ENCODE results near the gene CPM.
"Not testable (repeated sequence)": the region's sequence is repeated elsewhere in the genome, so short reads cannot be mapped to it uniquely, and the experiment has no call there.

Gene CPM

DNA sequence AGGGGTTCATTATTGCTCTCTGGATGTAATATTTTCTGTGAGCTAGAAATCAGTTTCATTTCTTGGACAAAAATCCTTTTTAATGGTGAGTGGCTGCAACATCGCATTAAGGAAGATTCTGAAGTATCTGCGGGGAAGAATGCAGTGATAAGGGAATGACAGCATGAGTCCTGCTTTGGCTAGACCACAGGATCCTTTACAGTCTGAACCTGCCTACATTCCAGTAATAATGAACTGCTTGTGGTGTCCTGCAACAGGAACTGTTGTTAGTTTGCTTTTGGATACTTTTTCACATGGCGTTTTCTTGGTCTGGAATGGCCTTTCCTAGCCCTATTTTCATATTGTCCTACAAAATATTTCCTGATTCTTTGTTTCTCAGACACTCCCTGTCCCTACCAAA is 109.3 kb downstream of the CPM start:
- no peak for DNase-seq

DNA sequence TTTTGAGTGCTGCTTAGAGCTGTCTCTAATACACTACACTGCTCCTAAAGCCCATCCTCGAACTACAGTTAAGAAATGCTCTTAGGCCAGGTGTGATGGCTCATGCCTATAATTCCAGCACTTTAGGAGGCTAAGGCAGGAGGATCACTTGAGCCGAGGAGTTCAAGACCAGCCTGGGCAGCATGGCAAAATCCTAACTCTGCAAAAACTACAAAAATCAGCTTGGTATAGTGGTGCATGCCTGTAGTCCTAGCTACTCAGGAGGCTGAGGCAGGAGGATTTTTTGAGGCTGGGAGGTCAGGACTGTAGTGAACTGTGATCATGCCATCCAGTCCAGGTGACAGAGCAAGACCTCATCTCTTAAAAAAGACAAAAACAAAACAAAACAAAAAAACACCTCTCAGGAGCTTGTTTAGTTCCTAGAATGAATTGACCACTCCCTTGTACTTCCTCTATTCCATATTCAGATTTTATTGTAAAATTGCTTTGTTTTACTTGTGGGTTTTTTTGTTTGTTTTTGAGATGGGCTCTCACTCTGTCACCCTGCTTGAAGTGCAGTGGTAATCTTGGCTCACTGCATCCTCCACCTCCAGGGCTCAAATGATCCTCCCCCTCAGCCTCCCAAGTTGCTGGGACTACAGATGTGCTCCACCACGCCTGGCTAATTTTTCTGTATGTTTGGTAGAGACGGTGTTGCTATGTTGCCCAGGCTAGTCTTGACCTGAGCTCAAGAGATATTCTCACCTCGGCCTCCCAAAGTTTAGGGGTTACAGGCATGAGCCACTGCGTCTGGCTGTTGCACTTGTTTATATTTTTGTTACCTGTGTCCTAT is 111.4 kb downstream of the CPM start:
- no peak for DNase-seq

DNA sequence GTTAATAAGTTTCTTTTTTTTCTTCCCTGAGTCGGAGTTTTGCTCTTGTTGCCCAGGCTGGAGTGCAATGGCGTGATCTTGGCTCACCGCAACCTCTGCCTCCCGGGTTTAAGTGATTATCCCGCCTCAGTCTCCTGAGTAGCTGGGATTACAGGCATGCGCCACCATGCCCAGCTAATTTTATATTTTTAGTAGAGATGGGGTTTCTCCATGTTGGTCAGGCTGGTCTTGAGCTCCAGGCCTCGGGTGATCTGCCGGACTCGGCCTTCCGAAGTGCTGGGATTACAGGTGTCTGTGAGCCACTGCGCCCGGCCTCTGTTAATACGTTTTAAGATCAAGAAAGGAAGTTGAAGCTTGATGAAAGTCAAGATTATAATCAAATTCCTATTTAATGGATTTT is 113.5 kb downstream of the CPM start:
- not testable (repeated sequence) for DNase-seq

DNA sequence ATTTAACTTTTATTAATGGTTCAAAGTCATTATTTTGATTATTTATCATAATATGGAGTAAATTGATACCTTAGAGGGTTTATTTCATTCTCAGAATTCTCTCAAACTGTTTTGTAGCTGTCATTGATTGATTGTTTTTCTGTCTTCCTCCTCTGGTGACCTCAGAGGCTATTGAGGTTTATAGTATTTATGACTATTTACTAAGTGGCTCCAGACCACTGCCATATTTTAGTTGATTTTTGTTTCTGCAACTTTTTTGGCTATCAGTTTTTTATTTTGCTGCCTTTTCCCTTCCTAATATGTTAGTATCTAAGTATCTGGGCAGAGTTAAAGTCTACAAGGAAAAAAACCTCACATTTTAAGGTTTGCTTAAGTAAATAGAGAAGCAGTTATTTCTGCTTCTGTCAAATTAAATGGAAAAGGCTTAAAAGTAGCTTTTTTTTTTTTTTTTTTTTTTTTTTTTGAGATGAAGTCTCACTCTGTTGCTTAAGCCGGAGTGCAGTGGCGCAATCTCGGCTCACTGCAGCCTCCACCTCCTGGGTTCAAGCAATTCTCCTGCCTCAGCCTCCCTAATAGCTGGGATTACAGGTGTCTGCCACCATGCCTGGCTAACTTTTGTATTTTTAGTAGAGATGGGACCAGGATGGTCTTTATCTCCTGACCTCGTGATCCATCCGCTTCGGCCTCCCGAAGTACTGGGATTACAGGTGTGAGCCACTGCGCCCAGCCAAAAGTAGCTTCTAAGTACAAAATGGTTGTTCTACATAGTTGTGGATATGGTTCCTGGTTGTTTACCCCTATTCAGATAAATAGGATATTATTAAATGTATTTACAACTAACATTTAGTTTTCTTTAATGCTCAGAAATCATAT is 116.8 kb downstream of the CPM start:
- no peak for DNase-seq

DNA sequence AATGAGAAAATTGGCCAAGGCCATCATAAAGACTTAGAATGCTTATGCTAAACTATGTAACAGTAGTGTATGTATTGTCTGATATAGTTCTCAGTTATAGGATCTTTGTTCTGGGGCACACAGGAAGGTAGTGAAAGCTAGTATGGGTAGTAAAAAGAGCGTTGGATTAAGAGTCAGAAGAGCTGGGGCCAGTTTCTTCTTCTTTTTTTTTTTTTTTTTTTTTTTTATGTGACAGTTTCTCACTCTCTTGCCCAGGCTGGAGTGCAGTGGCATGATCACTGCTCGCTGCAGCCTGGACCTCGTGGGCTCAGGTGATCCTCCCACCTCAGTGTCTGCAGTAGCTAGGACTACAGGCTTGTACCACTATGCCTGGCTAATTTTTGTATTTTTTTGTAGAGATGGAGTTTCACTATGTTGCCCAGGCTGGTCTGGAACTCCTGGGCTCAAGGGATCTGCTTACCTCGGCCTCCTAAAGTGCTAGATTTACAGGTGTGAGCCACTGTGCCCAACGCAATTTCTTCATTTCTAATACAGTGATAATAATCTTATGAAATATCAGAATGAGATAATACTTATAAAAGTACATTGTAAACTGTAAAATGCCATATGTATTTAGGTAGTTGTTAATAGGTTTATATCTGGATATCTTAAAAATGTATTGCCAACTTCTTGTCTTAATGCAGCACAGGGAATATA is 117.6 kb downstream of the CPM start:
- no peak for DNase-seq

DNA sequence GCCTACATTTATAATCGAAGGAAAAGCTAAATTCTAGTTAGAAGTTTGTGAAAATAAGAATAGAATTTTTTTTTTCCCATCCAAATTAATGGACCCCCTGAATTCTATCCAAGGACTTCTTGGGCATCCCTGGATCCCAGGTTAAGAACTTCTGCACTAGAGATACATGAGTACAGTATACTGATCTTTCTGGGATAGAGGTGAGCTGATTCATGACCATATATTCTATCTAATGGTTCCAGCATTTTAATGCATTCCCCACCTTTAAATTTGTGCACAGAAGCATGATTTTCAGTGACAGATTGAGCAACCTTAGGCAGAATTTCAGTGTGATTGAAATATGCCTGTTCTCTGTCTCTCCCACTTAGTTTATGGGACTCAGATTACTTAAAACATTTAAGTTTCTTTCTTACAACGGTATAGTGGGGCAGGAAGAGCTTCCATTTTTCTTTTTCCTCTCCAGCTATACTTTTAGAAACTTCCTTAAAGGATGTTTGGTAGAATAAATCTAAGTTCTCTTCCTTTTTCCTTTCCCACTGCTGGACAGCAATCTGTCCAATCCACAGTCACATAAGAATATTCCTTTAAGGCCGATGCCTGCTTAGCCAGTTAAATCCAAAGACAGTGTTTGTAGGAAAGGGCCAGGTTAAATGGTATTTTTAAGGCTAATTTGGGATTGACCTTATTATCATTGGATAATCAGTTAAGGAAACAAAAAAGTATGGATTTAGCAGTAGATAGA is 118.3 kb downstream of the CPM start:
- no peak for DNase-seq

DNA sequence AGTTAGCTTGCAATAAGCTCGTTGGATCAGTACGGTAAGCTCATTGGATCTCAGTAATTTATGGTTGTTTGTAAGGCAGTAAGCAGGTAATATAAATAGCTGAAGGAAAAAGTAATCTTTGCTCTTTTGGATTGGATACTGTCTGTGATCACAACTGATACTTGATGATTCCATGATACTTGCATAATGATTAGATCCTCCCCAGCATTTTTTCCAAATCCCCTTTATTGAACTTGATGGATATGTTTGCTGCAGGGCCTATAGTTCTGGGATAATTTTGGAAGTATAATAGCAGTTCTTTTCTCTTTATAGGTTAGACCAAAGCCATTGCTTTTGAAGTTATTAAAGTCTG is 119.8 kb downstream of the CPM start:
- no peak for DNase-seq

DNA sequence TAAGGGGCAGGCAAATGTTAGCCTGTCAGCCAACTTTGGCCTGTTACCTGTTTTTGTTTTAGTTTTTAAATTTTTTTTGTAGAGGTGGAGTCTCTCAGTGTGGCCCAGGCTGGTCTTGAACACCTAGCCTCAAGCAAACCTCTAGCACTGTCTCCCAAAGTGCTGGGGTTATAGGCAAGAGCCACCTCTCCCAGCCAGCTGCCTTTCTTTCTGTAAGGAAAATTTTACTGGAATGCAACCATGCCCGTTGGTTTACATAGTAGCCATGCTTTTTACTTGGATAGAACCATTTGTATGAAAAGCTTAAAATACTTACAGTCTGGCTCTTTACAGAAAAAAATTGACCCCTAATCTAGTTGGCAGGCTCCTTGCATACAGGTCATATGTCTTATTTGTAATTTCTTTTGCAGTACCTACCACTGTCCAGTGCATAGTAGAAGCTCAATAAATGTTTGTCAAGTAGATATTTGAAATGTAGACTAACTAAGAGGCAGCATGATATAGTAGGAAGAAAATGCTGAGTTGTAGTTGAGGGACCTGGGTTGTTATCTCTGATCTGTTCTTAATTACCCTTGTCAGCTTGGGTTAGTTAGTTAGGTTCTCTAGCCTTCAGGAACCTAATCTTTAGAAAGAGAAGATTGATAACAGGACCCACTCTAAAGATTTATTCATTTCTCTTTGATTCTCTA is 120.3 kb downstream of the CPM start:
- DNase-seq: no peak

DNA sequence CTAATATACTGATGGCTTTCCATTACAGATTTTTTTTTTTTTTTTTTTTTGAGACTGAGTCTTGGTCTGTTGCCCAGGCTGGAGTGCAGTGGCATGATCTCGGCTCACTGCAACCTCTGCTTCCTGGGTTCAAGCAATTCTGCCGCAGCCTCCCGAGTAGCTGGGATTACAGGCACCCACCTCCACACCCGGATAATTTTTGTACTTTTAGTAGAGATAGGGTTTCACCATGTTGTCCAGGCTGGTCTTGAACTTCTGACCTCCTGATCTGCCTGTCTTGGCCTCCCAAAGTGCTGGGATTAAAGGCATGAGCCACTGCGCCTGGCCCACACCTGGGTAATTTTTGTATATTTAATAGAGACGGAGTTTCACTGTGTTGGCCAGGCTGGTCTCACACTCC is 121.4 kb downstream of the CPM start:
- not testable (repeated sequence) for DNase-seq

DNA sequence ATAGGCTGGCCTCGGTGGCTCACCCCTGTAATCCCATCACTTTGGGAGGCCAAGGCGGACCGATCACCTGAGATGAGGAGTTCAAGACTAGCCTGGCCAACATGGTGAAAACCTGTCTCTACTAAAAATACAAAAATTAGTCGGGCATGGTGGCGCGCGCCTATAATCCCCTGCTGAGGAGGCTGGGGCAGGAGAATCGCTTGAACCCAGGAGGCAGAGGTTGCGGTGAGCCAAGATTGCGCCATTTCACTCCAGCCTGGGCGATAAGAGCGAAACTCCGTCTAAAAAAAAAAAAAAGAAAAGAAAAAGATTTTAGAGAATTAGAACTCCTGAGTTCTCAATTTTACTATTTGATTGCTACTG is 123.0 kb downstream of the CPM start:
- not testable (repeated sequence) for DNase-seq

DNA sequence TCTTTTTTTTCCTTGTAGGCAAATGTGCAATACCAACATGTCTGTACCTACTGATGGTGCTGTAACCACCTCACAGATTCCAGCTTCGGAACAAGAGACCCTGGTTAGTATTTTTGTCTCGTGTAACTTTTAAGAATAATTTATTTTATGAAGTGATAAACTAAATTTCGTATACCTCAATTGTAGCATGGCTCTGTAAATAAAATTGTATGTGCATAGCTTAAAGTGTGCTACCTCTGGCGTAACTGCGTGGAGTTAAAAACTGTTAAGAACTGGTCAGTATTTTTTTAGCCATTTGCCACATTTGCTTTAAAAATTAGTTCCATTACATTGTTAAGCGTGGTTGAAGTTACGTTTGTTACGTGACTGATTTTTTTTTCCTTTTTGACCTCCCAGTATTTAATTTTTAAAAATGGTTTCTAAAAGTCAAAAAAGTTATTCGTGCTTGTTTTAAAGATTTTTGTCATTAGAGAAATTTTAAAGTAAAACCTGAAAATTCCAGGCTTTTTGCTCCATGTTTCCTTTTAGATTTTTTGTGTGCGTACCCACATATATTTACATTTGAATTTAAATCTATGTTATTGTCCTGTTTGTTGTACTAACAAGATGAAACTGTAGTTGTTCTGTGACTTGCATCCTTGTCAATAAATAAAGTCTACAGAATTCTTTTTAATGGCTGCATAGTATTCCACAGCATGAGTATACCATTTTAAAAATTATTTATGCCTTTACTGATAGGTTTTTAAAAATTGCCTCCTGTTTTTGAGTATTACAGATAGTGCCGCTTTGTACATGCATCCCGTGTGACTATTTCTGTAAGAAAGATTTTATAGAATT is 123.6 kb downstream of the CPM start:
- no peak for DNase-seq

DNA sequence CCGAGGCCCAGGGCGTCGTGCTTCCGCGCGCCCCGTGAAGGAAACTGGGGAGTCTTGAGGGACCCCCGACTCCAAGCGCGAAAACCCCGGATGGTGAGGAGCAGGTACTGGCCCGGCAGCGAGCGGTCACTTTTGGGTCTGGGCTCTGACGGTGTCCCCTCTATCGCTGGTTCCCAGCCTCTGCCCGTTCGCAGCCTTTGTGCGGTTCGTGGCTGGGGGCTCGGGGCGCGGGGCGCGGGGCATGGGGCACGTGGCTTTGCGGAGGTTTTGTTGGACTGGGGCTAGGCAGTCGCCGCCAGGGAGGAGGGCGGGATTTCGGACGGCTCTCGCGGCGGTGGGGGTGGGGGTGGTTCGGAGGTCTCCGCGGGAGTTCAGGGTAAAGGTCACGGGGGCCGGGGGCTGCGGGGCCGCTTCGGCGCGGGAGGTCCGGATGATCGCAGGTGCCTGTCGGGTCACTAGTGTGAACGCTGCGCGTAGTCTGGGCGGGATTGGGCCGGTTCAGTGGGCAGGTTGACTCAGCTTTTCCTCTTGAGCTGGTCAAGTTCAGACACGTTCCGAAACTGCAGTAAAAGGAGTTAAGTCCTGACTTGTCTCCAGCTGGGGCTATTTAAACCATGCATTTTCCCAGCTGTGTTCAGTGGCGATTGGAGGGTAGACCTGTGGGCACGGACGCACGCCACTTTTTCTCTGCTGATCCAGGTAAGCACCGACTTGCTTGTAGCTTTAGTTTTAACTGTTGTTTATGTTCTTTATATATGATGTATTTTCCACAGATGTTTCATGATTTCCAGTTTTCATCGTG is 124.4 kb downstream of the CPM start:
- peak; percentile 74 for DNase-seq

DNA sequence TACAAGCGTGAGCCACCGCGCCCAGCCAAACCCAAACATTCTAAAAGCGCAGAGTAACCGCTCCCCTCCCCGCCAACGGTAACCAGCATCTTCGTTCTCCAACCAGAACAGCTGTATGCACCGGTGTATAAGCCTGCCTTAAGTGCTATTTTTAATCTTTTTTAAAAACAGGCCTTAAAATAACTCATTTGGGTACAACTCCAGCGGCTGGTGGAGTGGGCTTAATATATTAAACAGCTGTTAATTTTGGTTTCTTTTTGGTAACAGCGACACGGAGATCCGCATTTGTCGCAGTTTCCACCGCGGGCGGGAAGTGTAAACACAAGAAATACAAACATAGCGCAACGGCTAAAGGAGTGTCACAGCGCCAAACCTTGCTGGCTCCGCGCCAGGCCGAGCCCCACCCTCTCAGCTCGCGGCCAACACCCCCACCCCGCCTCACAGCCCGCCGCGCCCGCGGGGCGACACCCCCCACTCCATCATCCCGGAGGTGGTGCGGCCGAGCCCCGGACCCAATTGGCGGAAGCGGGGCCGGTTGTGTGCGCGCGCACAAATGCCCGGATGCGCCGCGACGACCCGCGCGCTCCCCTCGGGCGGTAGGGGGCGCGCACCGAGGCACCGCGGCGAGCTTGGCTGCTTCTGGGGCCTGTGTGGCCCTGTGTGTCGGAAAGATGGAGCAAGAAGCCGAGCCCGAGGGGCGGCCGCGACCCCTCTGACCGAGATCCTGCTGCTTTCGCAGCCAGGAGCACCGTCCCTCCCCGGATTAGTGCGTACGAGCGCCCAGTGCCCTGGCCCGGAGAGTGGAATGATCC is 125.2 kb downstream of the CPM start, which contains the start of gene MDM2:
MDM2 (plus strand) TSS at position 602 of the 812 bp plus-strand sequence. CDS start 301 bp downstream, outside the sequence.
- peak; percentile 59 for DNase-seq

DNA sequence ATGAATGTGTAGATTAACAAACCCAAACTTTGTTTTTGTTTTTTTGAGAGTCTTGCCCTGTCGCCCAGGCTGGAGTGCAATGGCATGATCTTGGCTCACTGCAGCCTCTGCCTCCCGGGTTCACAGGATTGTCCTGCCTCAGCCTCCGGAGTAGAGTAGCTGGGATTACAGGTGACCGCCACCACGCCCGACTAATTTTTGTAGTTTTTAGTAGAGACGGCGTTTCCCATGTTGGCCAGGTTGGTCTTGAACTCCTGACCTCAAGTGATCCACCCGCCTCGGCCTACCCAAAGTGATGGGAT is 125.7 kb downstream of the CPM start:
- not testable (repeated sequence) for DNase-seq

DNA sequence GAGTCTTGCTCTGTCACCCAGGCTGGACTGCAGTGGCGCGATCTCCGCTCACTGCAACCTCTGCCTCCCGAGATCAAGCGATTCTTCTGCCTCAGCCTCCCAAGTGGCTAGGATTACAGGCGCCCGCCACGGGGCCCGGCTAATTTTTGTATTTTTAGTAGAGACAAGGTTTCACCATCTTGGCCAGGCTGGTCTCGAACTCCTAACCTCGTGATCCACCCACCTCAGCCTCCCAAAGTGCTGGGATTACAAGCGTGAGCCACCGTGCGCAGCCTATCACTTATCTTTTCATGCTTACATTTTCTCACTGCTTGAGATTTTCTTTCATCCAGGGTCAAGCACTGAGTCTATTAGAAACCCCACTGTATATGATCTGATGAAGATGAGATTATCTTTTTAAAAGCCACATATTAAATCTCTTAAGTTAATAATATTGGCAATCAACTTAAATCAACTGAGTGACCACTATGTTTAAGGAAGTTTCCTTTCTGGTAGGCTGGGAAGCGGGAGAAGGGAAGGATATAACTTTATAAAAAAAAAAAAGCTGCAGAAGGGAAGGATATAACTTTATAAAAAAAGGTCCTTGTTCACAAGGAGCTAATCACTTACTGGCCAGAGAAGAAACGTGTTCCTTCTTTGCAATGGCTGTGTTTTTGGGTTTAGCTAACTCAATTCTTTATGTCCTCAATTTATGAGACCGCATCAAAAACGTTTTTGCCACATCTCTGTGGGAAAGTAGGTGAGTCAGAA is 126.3 kb downstream of the CPM start:
- no peak for DNase-seq

DNA sequence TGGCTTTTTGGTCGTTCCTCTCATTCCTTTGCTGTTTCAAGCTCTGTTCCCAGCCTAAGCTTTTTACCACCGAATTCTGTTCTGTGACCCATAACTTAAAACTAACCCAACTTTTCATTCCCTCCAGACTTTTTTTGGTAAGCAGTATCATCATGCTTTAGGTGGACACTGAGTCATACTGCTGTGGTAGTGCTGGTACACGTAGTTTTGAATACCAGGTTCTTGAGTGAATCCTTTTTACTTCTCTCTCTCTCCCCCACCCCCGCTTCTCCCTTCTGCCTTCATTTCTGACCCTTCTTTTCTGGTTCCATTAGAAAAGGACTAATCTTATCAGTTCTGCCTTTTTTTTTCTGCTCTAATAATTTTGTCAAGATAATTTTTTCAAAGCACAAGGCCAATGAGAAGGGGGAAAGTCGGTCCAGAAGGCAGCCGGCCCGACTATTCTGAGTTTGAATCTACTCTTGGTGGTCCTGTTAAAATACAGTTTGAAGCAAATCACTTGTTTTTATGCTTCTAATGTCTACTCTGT is 127.3 kb downstream of the CPM start:
- DNase-seq: no peak

DNA sequence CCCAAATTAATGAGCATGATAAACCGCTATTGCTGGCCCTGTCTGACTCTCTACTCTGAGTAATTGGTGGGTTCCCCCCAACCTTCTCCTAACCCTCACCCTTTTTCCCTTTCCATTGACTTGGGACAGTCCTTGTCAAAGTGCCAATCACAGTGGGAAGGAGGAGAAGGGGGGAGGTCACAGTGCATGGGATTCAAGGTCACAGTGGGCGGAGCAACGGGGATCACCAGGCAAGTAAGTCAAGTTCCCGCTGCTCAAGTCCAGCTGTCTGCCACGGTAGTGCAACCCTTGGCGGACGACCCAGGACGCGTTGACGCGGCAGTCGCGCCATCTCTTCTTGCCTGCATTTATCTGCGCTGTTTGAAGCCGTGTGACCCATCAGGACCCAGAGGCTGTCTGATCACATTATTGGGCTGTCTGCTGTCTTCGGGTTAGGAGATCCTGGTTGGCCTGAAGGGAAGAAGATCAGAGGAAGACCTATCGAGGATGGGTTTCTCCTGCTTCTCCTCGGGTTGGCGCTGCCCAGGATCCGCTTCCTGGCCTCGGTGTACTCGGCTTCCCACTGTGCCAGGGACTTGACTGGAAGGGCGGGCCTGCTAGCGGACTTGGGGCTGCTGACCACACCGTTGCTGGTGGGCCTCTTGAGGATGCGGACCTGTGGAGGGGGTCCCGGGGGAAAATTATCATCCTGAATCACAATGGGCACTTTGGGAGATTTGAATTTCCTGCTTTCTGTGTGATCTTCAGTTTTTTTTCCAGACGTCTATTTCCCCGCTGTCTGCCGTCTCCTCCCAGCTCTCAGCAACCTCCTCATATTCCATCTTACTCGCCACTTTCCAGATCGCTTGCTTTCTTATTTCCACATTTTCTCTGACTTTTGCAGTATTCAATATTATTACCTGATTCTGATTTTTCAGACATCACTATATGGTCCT is 128.0 kb downstream of the CPM start:
- no peak for DNase-seq

Measured in DMS 273 treated with DMSO at 0.1 percent for 48 hours (cell line).